Right atrium auricular region (tissue), 2 donors: ENCODE data around the gene IFNG. TPM values are rescaled to one million over a fixed set of nuclear protein-coding genes. Genes with fewer than 3 reads are reported as not detected.

Source experiments
- DNase-seq: peaks from one replicate; pipeline ENCODE4 v3.0.0-alpha.2; 2019; ENCODE audit warnings: low spot score
- H3K27ac ChIP-seq, 2 donors: fragments of 200-600 bp; sonication (generic); 1 replicate in 1 of 2; 2 replicates in 1 of 2; pipeline ENCODE4 v1.5.1; 2016 to 2019
- H3K27me3 ChIP-seq, 2 donors: fragments of 200-600 bp; sonication (generic); one replicate each; pipeline versions ENCODE4 v1.5.1 to v1.6.0; 2017 to 2019
- H3K36me3 ChIP-seq: fragments of 200-600 bp; sonication (generic); one replicate; pipeline ENCODE4 v1.5.1; 2016
- H3K4me1 ChIP-seq, 2 donors: fragments of 200-600 bp; sonication (generic); one replicate each; pipeline versions ENCODE4 v1.5.1 to v1.6.0; 2017 to 2019
- H3K4me3 ChIP-seq, 2 donors: fragments of 200-600 bp; sonication (generic); 1 replicate in 1 of 2; 2 replicates in 1 of 2; pipeline ENCODE4 v1.5.1; 2017 to 2019; ENCODE audit warnings: mild to moderate bottlenecking in 1 of 2, moderate library complexity in 1 of 2
- H3K9me3 ChIP-seq, 2 donors: fragments of 200-600 bp; sonication (generic); one replicate each; pipeline ENCODE4 v1.5.1; 2019
- total RNA-seq, 2 donors: library from RNA; depleted of rRNA; stranded (reverse); fragments of >200 nt; gene quantifications; one replicate each; pipeline ENCODE4 v1.1.0, GENCODE V29; 2016
- TF ChIP-seq, protein P1 (sequence below), 2 donors: fragments of 200-600 bp; sonication (generic); IDR thresholded peaks; one replicate each; pipeline ENCODE4 v1.5.1; 2019; ENCODE audit warnings: antibody characterized with exemption in 2 of 2

IFNG gene
- total RNA-seq, 2 donors from 2014 or later = not detected

DNA sequence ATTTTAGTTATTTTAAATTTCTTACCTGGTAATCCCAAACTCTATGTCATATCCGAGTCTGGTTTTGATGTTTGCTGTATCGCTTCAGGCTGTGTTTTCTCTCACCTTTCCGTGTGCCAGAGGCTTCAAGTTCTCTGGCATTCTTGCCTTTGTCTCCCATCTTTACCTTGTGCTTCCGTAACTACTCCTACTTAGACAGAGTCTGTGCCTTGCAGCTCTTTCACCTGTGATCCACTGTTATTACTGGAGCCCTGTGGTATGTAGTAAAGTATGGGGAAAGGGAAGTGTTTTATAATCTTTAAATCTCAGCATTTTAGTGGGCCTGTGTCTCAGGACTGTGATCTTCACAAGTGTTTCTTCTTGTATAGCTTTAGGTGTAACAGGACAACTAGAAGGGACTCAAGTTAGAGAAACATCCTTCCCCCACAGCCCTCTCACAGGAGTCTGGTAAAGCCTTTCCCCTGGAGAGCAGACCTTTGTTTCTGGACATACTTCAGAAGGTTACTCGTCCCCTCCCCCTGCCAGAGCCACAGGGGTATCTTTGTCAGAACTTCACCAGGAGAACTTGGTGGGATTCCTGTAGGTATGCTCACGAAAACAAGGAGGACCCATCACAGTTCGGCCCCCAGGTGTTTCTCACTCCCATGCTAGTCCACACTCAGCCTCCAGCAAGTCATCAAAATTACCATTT, 11.1 kb downstream of the IFNG start:
- H3K9me3 ChIP-seq = no peaks in the 10 kb centered on the region
- no peak overlapping the region for H3K27ac ChIP-seq
- TF ChIP-seq, protein P1, sequence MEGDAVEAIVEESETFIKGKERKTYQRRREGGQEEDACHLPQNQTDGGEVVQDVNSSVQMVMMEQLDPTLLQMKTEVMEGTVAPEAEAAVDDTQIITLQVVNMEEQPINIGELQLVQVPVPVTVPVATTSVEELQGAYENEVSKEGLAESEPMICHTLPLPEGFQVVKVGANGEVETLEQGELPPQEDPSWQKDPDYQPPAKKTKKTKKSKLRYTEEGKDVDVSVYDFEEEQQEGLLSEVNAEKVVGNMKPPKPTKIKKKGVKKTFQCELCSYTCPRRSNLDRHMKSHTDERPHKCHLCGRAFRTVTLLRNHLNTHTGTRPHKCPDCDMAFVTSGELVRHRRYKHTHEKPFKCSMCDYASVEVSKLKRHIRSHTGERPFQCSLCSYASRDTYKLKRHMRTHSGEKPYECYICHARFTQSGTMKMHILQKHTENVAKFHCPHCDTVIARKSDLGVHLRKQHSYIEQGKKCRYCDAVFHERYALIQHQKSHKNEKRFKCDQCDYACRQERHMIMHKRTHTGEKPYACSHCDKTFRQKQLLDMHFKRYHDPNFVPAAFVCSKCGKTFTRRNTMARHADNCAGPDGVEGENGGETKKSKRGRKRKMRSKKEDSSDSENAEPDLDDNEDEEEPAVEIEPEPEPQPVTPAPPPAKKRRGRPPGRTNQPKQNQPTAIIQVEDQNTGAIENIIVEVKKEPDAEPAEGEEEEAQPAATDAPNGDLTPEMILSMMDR (IDR thresholded peaks at IDR 0.05) = no peak

DNA sequence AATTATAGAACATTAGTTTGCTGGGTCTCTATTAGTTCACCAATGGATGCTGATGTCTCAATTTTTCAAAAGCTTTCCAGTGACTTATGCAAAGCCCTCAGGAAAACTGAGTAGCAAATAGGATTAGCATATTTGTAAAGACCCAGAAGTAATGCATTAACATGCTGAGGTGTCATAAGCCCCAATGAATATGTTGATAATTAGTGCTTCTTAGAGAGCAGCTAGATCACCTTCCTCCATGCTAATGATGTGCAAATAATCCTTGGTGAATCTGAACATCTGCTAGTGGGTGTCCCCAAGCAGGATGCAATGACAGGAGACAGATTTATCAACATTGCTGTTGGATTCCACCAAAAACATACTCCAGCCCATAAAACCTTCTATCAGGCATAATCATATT, 19.0 kb downstream of the IFNG start:
- no peaks in the 10 kb centered on the region for H3K27me3 ChIP-seq
- H3K27ac ChIP-seq = no peak overlapping the region
- no peak for DNase-seq
- no peak overlapping the region for H3K4me3 ChIP-seq
- no peaks in the 10 kb centered on the region for H3K36me3 ChIP-seq
- H3K9me3 ChIP-seq = no peaks in the 10 kb centered on the region
- no peaks in the 10 kb centered on the region for H3K4me1 ChIP-seq
- TF ChIP-seq, protein P1 (IDR thresholded peaks at IDR 0.05) = no peak

More for the DNA sequence above, 11.1 kb downstream of the IFNG start:
- no peak for DNase-seq
- H3K27me3 ChIP-seq = no peaks in the 10 kb centered on the region
- no peaks in the 10 kb centered on the region for H3K4me1 ChIP-seq
- H3K36me3 ChIP-seq = no peaks in the 10 kb centered on the region
- no peak overlapping the region for H3K4me3 ChIP-seq

DNA sequence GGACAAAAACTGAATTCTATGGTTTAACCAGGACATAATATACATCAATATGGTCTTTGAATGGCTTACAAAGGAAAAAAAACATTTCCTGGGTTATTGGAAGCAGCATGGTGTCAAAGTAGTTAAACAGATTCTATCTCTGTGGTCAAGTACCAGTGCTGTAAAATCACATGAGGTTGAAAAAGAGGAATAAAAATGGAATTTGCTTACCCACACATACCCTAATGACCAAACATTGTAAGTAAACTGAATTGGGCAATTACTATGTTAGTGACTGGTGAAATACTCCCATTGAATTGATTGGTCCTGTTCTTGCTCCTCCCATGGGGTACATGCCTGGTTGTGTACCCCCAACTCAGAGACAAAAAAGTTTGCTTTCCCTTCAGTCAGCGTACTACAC, 19.6 kb downstream of the IFNG start:
- TF ChIP-seq, protein P1 (IDR thresholded peaks at IDR 0.05) = no peak
- Histone ChIP-seq H3K27me3 (no peaks in the 10 kb centered on the region), H3K36me3 (no peaks in the 10 kb centered on the region), H3K4me3 (no peak overlapping the region), H3K9me3 (no peaks in the 10 kb centered on the region), H3K27ac (no peak overlapping the region), H3K4me1 (no peaks in the 10 kb centered on the region)
- DNase-seq = no peak

DNA sequence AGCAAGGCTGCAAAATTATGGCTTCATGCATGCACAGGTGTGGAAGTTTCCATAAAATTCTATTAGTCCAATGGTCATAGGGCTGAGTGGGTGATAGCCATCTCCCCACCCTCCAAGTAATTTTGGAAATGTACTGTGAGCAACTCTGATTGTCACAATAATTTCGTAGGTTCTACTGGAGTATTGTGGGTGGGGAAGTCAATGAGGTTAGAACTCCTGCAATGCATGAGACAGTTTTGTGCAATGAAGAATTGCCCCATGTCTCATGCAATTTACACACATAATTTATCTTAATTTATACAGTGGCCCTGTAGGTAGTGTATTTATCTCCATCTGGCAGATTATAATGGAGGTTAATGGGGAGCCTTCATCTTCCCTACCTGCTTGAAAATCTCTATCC, 20.5 kb downstream of the IFNG start:
- H3K36me3 ChIP-seq = no peaks in the 10 kb centered on the region
- no peak overlapping the region for H3K27ac ChIP-seq
- H3K27me3 ChIP-seq = no peaks in the 10 kb centered on the region
- H3K9me3 ChIP-seq = no peaks in the 10 kb centered on the region
- DNase-seq = no peak
- no peaks in the 10 kb centered on the region for H3K4me1 ChIP-seq
- H3K4me3 ChIP-seq = no peak overlapping the region
- TF ChIP-seq, protein P1 (IDR thresholded peaks at IDR 0.05) = no peak

DNA sequence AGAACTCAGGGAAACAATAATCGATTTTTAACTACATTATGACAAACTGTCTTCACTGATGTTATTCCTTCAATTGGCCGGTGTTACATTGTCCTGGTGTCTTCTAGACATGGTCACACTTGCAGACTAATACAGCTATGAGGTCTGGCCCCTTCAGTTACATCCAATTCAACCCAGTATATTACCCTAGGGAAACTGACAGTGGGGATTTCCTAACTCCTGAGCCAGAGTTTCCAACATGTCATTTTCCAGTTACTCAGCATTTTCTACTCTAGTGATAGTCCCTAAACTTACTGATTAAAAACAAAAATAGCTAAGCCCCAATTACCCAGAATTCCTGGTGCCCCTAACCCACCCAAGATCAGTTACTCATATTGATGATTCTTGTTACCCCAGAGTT, 21.1 kb downstream of the IFNG start:
- no peaks in the 10 kb centered on the region for H3K9me3 ChIP-seq
- H3K27ac ChIP-seq = no peak overlapping the region
- DNase-seq = no peak
- H3K27me3 ChIP-seq = no peaks in the 10 kb centered on the region
- TF ChIP-seq, protein P1 (IDR thresholded peaks at IDR 0.05) = no peak
- no peak overlapping the region for H3K4me3 ChIP-seq
- no peaks in the 10 kb centered on the region for H3K36me3 ChIP-seq
- no peaks in the 10 kb centered on the region for H3K4me1 ChIP-seq

DNA sequence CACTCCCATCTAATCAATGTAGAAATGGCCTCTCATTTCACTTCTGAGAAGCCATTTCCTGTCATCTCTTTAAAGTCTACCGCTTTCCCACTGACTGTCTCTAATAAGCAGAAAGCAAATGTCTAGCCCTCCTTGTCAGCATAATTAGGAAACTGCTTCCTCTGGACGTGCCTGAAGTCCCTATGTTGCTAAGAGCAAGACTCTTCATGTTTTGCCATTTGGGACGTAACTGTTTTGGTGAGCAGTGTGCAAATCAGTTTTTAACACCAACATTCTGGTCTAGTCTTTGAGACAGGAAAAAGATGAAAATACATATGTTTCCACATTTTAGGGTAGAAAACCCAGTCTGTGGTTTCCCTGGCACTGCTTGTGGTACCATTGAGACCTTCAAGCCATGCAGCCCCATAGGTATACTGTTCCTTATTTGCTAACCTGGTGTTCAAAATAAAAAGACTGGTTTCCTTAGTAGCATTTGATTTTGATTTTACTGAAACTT, 22.2 kb downstream of the IFNG start:
- no peaks in the 10 kb centered on the region for H3K9me3 ChIP-seq
- TF ChIP-seq, protein P1 (IDR thresholded peaks at IDR 0.05) = no peak
- no peaks in the 10 kb centered on the region for H3K27me3 ChIP-seq
- no peaks in the 10 kb centered on the region for H3K4me1 ChIP-seq
- H3K36me3 ChIP-seq = no peaks in the 10 kb centered on the region
- no peak overlapping the region for H3K27ac ChIP-seq
- no peak for DNase-seq
- H3K4me3 ChIP-seq = no peak overlapping the region
